Upper lobe of left lung (tissue), 4 donors: Measurements from ENCODE around the gene MXRA5.

Experiments
- EP300 ChIP-seq, 4 donors: sonication (generic); formaldehyde crosslinking; IDR thresholded peaks; one replicate each; pipeline ENCODE4 v1.5.1; 2017; ENCODE audit warnings: antibody characterized with exemption in 4 of 4, control low read depth in 2 of 4
- TF ChIP-seq, protein P1 (sequence below), 6 experiments: fragments of 450-650 bp in 4 of 6; fragments of 200-600 bp in 2 of 6; sonication (generic) in 2 of 6; IDR thresholded peaks; one replicate each; pipeline ENCODE4 v1.5.1; 2016 to 2019; ENCODE audit warnings: antibody characterized with exemption in 6 of 6

DNA sequence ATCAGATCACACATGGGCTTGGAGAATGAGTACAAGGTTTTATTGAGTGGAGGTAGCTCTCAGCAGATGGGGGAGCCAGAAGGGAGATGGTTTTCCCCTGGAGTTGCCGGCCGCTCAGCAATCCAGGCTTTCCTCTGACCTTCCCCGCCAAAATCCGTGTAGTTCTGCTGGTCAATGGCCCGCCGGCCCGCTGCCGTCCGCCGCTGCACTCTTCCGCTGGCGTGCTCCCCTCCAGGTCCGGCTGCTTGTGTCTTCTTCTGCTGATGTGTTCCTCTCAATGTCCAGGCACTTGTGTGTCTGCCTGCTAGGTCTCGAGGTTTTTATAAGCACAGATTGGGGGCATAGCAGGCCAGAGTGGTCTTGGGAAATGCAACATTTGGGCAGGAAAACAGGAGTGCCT is 14.4 kb upstream of the MXRA5 start:
- TF ChIP-seq, protein P1, sequence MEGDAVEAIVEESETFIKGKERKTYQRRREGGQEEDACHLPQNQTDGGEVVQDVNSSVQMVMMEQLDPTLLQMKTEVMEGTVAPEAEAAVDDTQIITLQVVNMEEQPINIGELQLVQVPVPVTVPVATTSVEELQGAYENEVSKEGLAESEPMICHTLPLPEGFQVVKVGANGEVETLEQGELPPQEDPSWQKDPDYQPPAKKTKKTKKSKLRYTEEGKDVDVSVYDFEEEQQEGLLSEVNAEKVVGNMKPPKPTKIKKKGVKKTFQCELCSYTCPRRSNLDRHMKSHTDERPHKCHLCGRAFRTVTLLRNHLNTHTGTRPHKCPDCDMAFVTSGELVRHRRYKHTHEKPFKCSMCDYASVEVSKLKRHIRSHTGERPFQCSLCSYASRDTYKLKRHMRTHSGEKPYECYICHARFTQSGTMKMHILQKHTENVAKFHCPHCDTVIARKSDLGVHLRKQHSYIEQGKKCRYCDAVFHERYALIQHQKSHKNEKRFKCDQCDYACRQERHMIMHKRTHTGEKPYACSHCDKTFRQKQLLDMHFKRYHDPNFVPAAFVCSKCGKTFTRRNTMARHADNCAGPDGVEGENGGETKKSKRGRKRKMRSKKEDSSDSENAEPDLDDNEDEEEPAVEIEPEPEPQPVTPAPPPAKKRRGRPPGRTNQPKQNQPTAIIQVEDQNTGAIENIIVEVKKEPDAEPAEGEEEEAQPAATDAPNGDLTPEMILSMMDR (IDR thresholded peaks at IDR 0.05): no peak
- no peak for TF ChIP-seq EP300 (IDR thresholded peaks at IDR 0.05)
